PC-9 (cell line): ENCODE results near the gene LONRF2. TPM values are rescaled to one million over a fixed set of nuclear protein-coding genes. Genes with fewer than 3 reads are reported as not detected.

Experiments
- BruUV-seq: library from RNA; stranded (reverse); fragments of 400-500 nt; replicated peaks from 2 replicates; lab custom pipeline; 2021; lab: Mats Ljungman, UMichigan
- CTCF ChIA-PET: fragments of 300-600 bp; sonication (Branson Sonifier 250); formaldehyde crosslinking; loops from one replicate; lab custom pipeline; 2022; ENCODE audit warnings: antibody characterized with exemption; lab: Charles Lee
- POLR2A ChIA-PET: fragments of 300-600 bp; sonication (Branson Sonifier 250); formaldehyde crosslinking; loops from one replicate; lab custom pipeline; 2022; ENCODE audit warnings: antibody characterized with exemption; ENCODE audit not compliant: unreplicated experiment; lab: Charles Lee
- DNase-seq, 2 experiments: peaks; one replicate each; pipeline versions ENCODE4 v3.0.0 to v3.0.0-alpha.2; 2015 to 2022; ENCODE audit warnings: mixed read lengths in 1 of 2
- H2AFZ ChIP-seq: fragments of 200-600 bp; sonication (generic); 2 replicates; pipeline ENCODE4 v1.8.1; 2017; ENCODE audit warnings: antibody characterized with exemption
- H3F3A ChIP-seq: fragments of 200-600 bp; sonication (generic); 2 replicates; pipeline ENCODE4 v1.8.1; 2017; ENCODE audit warnings: antibody characterized with exemption, mild to moderate bottlenecking, low read depth; ENCODE audit not compliant: insufficient read depth
- H3K27ac ChIP-seq: fragments of 200-600 bp; sonication (generic); 2 replicates; pipeline ENCODE4 v1.6.1; 2016; ENCODE audit warnings: mixed run types
- H3K27me3 ChIP-seq: fragments of 200-600 bp; sonication (generic); 2 replicates; pipeline ENCODE4 v1.6.1; 2016; ENCODE audit warnings: low read depth, mixed run types; ENCODE audit not compliant: insufficient read depth
- H3K36me3 ChIP-seq: fragments of 200-600 bp; sonication (generic); 2 replicates; pipeline ENCODE4 v1.6.1; 2016; ENCODE audit warnings: low read depth, mixed run types
- H3K4me1 ChIP-seq: fragments of 200-600 bp; sonication (generic); replicated peaks from 2 replicates; pipeline ENCODE4 v1.6.1; 2016; ENCODE audit warnings: mixed run types; ENCODE audit not compliant: insufficient read depth
- H3K4me2 ChIP-seq: fragments of 200-600 bp; sonication (generic); 2 replicates; pipeline ENCODE4 v1.6.1; 2017; ENCODE audit warnings: mixed run types
- H3K4me3 ChIP-seq: fragments of 200-600 bp; sonication (generic); 2 replicates; pipeline ENCODE4 v1.6.1; 2016; ENCODE audit warnings: mixed run types
- H3K79me2 ChIP-seq: fragments of 200-600 bp; sonication (generic); 2 replicates; pipeline ENCODE4 v1.6.1; 2017; ENCODE audit warnings: low read depth, mixed run types
- H3K9me2 ChIP-seq: fragments of 200-600 bp; sonication (generic); 2 replicates; pipeline ENCODE4 v1.8.1; 2017; ENCODE audit warnings: mild to moderate bottlenecking; ENCODE audit not compliant: insufficient read depth
- H3K9me3 ChIP-seq: fragments of 200-600 bp; sonication (generic); 2 replicates; pipeline ENCODE4 v1.8.1; 2016; ENCODE audit warnings: low read depth; ENCODE audit not compliant: insufficient read depth
- H4K20me1 ChIP-seq: fragments of 200-600 bp; sonication (generic); 2 replicates; pipeline ENCODE4 v1.8.1; 2017; ENCODE audit not compliant: insufficient read depth
- EZH2 ChIP-seq: fragments of 200-600 bp; sonication (generic); IDR thresholded peaks from 2 replicates; pipeline ENCODE4 v1.8.0; 2017; ENCODE audit warnings: antibody characterized with exemption, low read depth
- intact Hi-C: fragments of 100-400 bp; cut with micrococcal nuclease; formaldehyde crosslinking; loops from one replicate; pipeline ENCODE4 v1.10.0; 2022; ENCODE audit not compliant: unreplicated experiment
- total RNA-seq: library from RNA; stranded (reverse); gene quantifications from 2 replicates; pipeline ENCODE4 v1.2.3, GENCODE V29; 2021
- TF ChIP-seq, protein P1 (sequence below): fragments of 200-600 bp; sonication (generic); conservative IDR thresholded peaks from 2 replicates; pipeline ENCODE4 v1.6.1; 2017; ENCODE audit warnings: mixed run types, antibody characterized with exemption, mild to moderate bottlenecking, moderate library complexity

The LONRF2 gene
- total RNA-seq, 1 experiment from 2014 or later, result not detected

DNA sequence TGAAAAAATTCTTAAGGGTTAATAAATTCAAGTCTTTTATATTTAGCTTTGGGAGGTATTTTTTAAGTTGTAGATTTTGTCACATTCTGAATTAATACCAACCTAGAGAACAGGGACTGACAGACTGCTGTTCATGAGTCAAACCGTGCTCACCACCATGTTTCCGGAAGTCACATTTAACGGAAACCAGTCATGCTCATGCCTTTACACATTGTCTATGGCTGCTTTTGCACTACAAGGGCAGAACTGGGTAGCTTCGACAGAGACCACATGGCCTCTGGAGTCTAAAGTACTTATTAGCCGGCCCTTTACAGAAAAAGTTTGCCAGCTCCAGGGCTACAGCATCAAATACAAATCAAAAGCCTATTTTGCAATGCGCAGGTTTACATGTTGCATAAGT, 33.3 kb downstream of the LONRF2 start:
- intact Hi-C loops, result no loop called here
- TF ChIP-seq, protein P1, sequence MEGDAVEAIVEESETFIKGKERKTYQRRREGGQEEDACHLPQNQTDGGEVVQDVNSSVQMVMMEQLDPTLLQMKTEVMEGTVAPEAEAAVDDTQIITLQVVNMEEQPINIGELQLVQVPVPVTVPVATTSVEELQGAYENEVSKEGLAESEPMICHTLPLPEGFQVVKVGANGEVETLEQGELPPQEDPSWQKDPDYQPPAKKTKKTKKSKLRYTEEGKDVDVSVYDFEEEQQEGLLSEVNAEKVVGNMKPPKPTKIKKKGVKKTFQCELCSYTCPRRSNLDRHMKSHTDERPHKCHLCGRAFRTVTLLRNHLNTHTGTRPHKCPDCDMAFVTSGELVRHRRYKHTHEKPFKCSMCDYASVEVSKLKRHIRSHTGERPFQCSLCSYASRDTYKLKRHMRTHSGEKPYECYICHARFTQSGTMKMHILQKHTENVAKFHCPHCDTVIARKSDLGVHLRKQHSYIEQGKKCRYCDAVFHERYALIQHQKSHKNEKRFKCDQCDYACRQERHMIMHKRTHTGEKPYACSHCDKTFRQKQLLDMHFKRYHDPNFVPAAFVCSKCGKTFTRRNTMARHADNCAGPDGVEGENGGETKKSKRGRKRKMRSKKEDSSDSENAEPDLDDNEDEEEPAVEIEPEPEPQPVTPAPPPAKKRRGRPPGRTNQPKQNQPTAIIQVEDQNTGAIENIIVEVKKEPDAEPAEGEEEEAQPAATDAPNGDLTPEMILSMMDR, result no peak
- no peak for TF ChIP-seq EZH2
- no peak for DNase-seq
- no peaks in the 10 kb centered on the region for H3K9me3 ChIP-seq
- H2AFZ ChIP-seq, result no peak overlapping the region
- POLR2A ChIA-PET, result no interaction called here
- H3K79me2 ChIP-seq, result no peaks in the 10 kb centered on the region
- H4K20me1 ChIP-seq, result no peaks in the 10 kb centered on the region
- no peaks in the 10 kb centered on the region for H3F3A ChIP-seq
- no peak overlapping the region for H3K4me3 ChIP-seq
- no peak overlapping the region for H3K4me2 ChIP-seq
- H3K36me3 ChIP-seq, result no peaks in the 10 kb centered on the region
- H3K9me2 ChIP-seq, result no peaks in the 10 kb centered on the region
- CTCF ChIA-PET, result no interaction called here
- BruUV-seq, result no TSS peak
- no peak overlapping the region for H3K27ac ChIP-seq
- H3K27me3 ChIP-seq, result peaks cover 22% of the 10 kb centered on the region; the same call in 1 of the 2 replicates
- H3K4me1 ChIP-seq, result no peaks in the 10 kb centered on the region

DNA sequence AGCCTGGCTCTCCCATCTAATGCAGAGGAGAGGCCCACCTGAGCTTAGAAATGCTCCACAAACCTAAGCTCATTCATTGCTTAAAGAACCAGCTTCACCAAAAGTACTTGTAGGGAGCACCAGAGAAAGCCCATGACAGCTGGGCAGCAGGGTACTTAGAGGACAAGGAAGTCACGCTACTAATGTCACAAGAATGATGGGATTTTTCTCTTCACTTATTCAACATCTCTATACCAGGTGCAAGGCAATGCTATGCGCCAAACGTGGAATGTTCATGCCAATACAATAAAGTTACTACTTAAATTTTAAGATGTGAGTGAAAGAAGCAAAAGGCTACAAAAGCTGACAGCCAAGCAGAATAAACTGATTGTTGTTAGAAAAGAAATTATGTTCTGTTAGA, 36.0 kb downstream of the LONRF2 start:
- ChIA-PET CTCF (no interaction called here), POLR2A (no interaction called here)
- intact Hi-C loops, result no loop called here
- Histone ChIP-seq H3K9me2 (no peaks in the 10 kb centered on the region), H3F3A (no peaks in the 10 kb centered on the region), H3K4me1 (no peaks in the 10 kb centered on the region), H3K36me3 (no peaks in the 10 kb centered on the region), H3K9me3 (no peaks in the 10 kb centered on the region), H3K27ac (no peak overlapping the region), H3K27me3 (peaks cover 32% of the 10 kb centered on the region; the same call in 1 of the 2 replicates), H3K4me2 (no peak overlapping the region), H3K4me3 (no peak overlapping the region), H4K20me1 (no peaks in the 10 kb centered on the region), H3K79me2 (no peaks in the 10 kb centered on the region), H2AFZ (no peak overlapping the region)
- BruUV-seq, result no TSS peak
- DNase-seq, result no peak
- no peak for TF ChIP-seq EZH2
- TF ChIP-seq, protein P1, result no peak

DNA sequence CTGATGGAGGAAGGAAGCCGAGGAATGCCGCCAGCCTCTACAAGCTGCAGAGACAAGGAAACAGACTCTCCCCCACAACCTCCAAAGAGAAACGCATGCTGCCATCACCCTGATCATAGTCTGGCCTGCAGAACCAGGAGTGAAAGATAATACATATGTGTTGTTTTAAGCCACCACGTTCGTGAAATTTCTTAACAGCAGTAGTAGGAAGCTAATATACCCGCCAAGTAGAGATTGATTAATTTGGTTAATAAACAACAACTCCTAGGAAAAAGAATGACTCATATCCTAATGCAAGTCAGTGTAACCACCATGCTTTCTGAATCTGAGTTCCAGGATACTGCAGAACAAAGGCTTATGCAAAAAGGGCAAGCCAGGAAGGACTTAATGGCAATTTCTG, 36.6 kb downstream of the LONRF2 start:
- Histone ChIP-seq H2AFZ (no peak overlapping the region), H3K27ac (no peak overlapping the region), H3K36me3 (no peaks in the 10 kb centered on the region), H3K9me2 (no peaks in the 10 kb centered on the region), H3K27me3 (peaks cover 39% of the 10 kb centered on the region; the same call in 1 of the 2 replicates), H3K4me2 (no peak overlapping the region), H3K9me3 (no peaks in the 10 kb centered on the region), H3F3A (no peaks in the 10 kb centered on the region), H3K4me1 (no peaks in the 10 kb centered on the region), H3K4me3 (no peak overlapping the region), H4K20me1 (no peaks in the 10 kb centered on the region), H3K79me2 (no peaks in the 10 kb centered on the region)
- DNase-seq, result no peak
- no TSS peak for BruUV-seq
- CTCF ChIA-PET, result no interaction called here
- POLR2A ChIA-PET, result interaction anchor here (0.7 kb wide), 1 partner anchor 848 kb away, joined by 5 read pairs; no protein-coding TSS in a partner anchor
- TF ChIP-seq, protein P1, result no peak
- no peak for TF ChIP-seq EZH2
- intact Hi-C loops, result no loop called here
